K562 (cell line): ENCODE measurements around the gene ARID4B. TPM values are rescaled to one million over a fixed set of nuclear protein-coding genes. Genes with fewer than 3 reads are reported as not detected.
A peak's percentile ranks its signal among the peaks of the same experiment; 100 is the strongest.

Experiments
- BMI1 ChIP-seq: fragments of 150-350 bp; IDR thresholded peaks from 2 replicates; pipeline ENCODE4 v1.6.1; 2014; ENCODE audit warnings: low read length
- FUS ChIP-seq: fragments of 200-400 bp; formaldehyde crosslinking; optimal IDR thresholded peaks from 2 replicates; pipeline ENCODE3; 2017; ENCODE audit warnings: low read depth, low read length
- HMG20A ChIP-seq: fragments of 450-650 bp; formaldehyde crosslinking; conservative IDR thresholded peaks from 2 replicates; pipeline ENCODE4 v1.4.0; 2020; ENCODE audit warnings: mild to moderate bottlenecking, mixed read lengths
- JUND ChIP-seq, 2 experiments: IDR thresholded peaks; 2 replicates in 1 of 2; 3 replicates in 1 of 2; pipeline ENCODE4 v1.6.1; 2011; ENCODE audit warnings: borderline replicate concordance in 2 of 2, low read depth in 2 of 2, low read length in 2 of 2, improper control_type of control experiment in 1 of 2, missing biosample characterization in 1 of 2, missing genetic modification characterization in 1 of 2, missing genetic modification reagents in 1 of 2
- KAT7 ChIP-seq: sonication (generic); formaldehyde crosslinking; IDR thresholded peaks from 2 replicates; pipeline ENCODE4 v1.8.0; 2022; ENCODE audit warnings: missing genetic modification reagents, mild to moderate bottlenecking, borderline replicate concordance
- NFIX ChIP-seq: fragments of 250-450 bp; sonication (Bioruptor Pico); IDR thresholded peaks from 2 replicates; pipeline ENCODE4 v1.4.0; 2020; ENCODE audit warnings: low read depth, mild to moderate bottlenecking, moderate library complexity
- SRSF9 ChIP-seq: fragments of 200-400 bp; formaldehyde crosslinking; IDR thresholded peaks from 2 replicates; pipeline ENCODE4 v1.6.1; 2017; ENCODE audit warnings: low read depth, low read length, borderline replicate concordance
- TRIM28 ChIP-seq: fragments of 450-650 bp; IDR thresholded peaks from 2 replicates; pipeline ENCODE4 v1.6.1; 2017
- XRCC3 ChIP-seq: fragments of 450-650 bp; IDR thresholded peaks from 2 replicates; pipeline ENCODE4 v1.6.1; 2017; ENCODE audit warnings: mild to moderate bottlenecking, moderate library complexity
- ZNF41 ChIP-seq: fragments of 250-450 bp; sonication (Bioruptor Pico); conservative IDR thresholded peaks from 2 replicates; pipeline ENCODE4 v1.4.0; 2020; ENCODE audit warnings: mild to moderate bottlenecking
- ZNF445 ChIP-seq: fragments of 250-450 bp; sonication (Bioruptor Pico); IDR thresholded peaks from 2 replicates; pipeline ENCODE4 v1.4.0; 2020; ENCODE audit warnings: low read depth, mild to moderate bottlenecking, moderate library complexity
- ZNF830 ChIP-seq: fragments of 250-450 bp; sonication (Bioruptor Pico); IDR thresholded peaks from 2 replicates; pipeline ENCODE4 v1.5.0; 2021; ENCODE audit warnings: mild to moderate bottlenecking
- ZZZ3 ChIP-seq: fragments of 450-650 bp; IDR thresholded peaks from 2 replicates; pipeline ENCODE4 v1.6.1; 2016; ENCODE audit warnings: antibody characterized with exemption, mild to moderate bottlenecking, moderate library complexity
- polyA plus RNA-seq, 8 experiments: library from polyadenylated mRNA; depleted of rRNA in 4 of 8; stranded (reverse) in 5 of 8; unstranded in 3 of 8; fragments of >200 nt; fragmentation: Nextera tagmentation in 2 of 8; fragmentation: Illumina TruSeq in 1 of 8; extraction: Ambion mirVana in 2 of 8; extraction: Trizol in 1 of 8; gene quantifications; 2 replicates each; pipeline versions ENCODE4 v1.2.1 to v1.2.3, GENCODE V29; 2011 to 2014; ENCODE audit warnings: inconsistent platforms in 1 of 8, missing spikeins in 1 of 8
- total RNA-seq, 7 experiments: library from RNA; depleted of rRNA in 6 of 7; stranded (reverse); fragments of >200 nt in 6 of 7; fragmentation: Illumina TruSeq in 2 of 7; extraction: Trizol in 2 of 7; gene quantifications; 2 replicates each; pipeline versions ENCODE4 v1.2.1 to v1.2.3, GENCODE V29; 2011 to 2021; ENCODE audit warnings: low replicate concordance in 1 of 7
- TF ChIP-seq, protein P1 (sequence below): fragments of 250-450 bp; sonication (Bioruptor Pico); IDR thresholded peaks from 2 replicates; pipeline ENCODE4 v1.5.0; 2022; ENCODE audit warnings: mild to moderate bottlenecking
- TF ChIP-seq, protein P2 (sequence below): fragments of 250-450 bp; sonication (Bioruptor Pico); IDR thresholded peaks from 2 replicates; pipeline ENCODE4 v1.8.0; 2021; ENCODE audit warnings: mild to moderate bottlenecking, moderate library complexity
- TF ChIP-seq, protein P3 (sequence below): fragments of 150-350 bp; conservative IDR thresholded peaks from 2 replicates; pipeline ENCODE4 v1.6.1; 2014; ENCODE audit warnings: low read length
- TF ChIP-seq, protein P4 (sequence below), 2 experiments: fragments of 450-650 bp in 1 of 2; sonication (generic) in 1 of 2; formaldehyde crosslinking in 1 of 2; IDR thresholded peaks in 1 of 2; conservative IDR thresholded peaks in 1 of 2; 2 replicates each; pipeline versions ENCODE4 v1.6.1 to v1.8.1; 2016 to 2023; ENCODE audit warnings: mild to moderate bottlenecking in 2 of 2, moderate library complexity in 2 of 2, inconsistent platforms in 1 of 2, missing genetic modification reagents in 1 of 2
- TF ChIP-seq, protein P5 (sequence below): fragments of 250-450 bp; sonication (Bioruptor Pico); IDR thresholded peaks from 2 replicates; pipeline ENCODE4 v1.5.0; 2021

The ARID4B gene
- total and polyA plus RNA-seq, 9 of the 15 experiments (the other 6 are each of a cell fraction or from before 2014, with no cell fraction given): 8.4 to 38.9 (median 18.5) TPM

DNA sequence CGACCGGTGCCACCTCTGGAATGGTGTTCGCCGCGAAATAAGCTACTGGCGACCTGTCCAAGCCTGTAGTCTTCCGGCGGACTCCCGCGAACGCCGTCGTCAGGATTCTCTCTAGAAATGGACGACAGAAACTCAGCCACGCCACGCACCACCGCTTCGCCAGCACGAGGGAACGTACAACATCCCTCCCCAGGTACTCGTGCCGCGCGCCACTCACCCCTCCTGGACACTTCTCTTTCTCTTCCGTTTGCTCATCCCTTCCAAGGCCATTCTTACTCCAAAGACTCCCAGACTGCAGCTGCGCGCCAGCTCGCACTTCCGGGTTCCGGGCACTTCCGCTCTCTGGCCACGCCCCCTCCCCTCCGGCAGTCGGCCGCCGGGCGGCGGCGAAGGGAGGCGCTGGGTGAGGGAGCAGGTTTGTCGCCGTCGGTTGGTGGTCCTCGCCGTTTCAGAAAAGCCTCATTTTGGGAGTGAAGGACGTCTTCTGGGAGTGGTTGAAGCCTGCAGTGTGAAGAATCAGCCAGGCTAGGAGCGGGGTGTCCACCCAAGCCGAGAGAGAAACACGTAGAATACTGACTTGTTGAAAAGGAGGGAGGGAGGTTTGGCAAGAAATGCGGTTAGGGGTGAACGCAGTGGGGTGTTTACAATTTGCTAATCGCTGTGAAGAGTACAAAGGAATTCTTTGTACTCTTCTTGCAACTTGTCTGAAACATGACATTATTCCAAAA lies 166.9 kb downstream of the ARID4B start, which contains the start of gene RBM34 (continued):
- TF ChIP-seq, protein P1, sequence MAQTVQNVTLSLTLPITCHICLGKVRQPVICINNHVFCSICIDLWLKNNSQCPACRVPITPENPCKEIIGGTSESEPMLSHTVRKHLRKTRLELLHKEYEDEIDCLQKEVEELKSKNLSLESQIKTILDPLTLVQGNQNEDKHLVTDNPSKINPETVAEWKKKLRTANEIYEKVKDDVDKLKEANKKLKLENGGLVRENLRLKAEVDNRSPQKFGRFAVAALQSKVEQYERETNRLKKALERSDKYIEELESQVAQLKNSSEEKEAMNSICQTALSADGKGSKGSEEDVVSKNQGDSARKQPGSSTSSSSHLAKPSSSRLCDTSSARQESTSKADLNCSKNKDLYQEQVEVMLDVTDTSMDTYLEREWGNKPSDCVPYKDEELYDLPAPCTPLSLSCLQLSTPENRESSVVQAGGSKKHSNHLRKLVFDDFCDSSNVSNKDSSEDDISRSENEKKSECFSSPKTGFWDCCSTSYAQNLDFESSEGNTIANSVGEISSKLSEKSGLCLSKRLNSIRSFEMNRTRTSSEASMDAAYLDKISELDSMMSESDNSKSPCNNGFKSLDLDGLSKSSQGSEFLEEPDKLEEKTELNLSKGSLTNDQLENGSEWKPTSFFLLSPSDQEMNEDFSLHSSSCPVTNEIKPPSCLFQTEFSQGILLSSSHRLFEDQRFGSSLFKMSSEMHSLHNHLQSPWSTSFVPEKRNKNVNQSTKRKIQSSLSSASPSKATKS: no peak
- TF ChIP-seq ZNF445 (peak; percentile 71), HMG20A (no peak), ZNF830 (0 out of 2 replicates have a peak, but pooled peaks have one; percentile 19), FUS (no peak), KAT7 (CRISPR knock-in tag) (peak; percentile 91; the same call in 1 of the 2 replicates), SRSF9 (no peak), XRCC3 (no peak), ZNF41 (0 out of 2 replicates have a peak, but pooled peaks have one; percentile 54), BMI1 (no peak; the same call in 1 of the 2 replicates), ZZZ3 (no peak), JUND (IDR thresholded peaks at IDR 0.05; ENCODE audit: borderline replicate concordance, low read depth, low read length) (peak; percentile 22; the same call in 1 of the 2 replicates), JUND (tag; IDR thresholded peaks at IDR 0.05; ENCODE audit: borderline replicate concordance, low read depth, low read length) (peak; percentile 17; the same call in 1 of the 3 replicates), NFIX (CRISPR knock-in tag) (0 out of 2 replicates have a peak, but pooled peaks have one; percentile 20), TRIM28 (peak; percentile 29; the same call in 1 of the 2 replicates)
- TF ChIP-seq, protein P2, sequence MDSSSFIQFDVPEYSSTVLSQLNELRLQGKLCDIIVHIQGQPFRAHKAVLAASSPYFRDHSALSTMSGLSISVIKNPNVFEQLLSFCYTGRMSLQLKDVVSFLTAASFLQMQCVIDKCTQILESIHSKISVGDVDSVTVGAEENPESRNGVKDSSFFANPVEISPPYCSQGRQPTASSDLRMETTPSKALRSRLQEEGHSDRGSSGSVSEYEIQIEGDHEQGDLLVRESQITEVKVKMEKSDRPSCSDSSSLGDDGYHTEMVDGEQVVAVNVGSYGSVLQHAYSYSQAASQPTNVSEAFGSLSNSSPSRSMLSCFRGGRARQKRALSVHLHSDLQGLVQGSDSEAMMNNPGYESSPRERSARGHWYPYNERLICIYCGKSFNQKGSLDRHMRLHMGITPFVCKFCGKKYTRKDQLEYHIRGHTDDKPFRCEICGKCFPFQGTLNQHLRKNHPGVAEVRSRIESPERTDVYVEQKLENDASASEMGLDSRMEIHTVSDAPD (CRISPR knock-in tag): no peak
- TF ChIP-seq, protein P3, sequence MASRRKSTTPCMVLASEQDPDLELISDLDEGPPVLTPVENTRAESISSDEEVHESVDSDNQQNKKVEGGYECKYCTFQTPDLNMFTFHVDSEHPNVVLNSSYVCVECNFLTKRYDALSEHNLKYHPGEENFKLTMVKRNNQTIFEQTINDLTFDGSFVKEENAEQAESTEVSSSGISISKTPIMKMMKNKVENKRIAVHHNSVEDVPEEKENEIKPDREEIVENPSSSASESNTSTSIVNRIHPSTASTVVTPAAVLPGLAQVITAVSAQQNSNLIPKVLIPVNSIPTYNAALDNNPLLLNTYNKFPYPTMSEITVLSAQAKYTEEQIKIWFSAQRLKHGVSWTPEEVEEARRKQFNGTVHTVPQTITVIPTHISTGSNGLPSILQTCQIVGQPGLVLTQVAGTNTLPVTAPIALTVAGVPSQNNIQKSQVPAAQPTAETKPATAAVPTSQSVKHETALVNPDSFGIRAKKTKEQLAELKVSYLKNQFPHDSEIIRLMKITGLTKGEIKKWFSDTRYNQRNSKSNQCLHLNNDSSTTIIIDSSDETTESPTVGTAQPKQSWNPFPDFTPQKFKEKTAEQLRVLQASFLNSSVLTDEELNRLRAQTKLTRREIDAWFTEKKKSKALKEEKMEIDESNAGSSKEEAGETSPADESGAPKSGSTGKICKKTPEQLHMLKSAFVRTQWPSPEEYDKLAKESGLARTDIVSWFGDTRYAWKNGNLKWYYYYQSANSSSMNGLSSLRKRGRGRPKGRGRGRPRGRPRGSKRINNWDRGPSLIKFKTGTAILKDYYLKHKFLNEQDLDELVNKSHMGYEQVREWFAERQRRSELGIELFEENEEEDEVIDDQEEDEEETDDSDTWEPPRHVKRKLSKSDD: peak; percentile 22; the same call in 1 of the 2 replicates
- TF ChIP-seq, protein P4, sequence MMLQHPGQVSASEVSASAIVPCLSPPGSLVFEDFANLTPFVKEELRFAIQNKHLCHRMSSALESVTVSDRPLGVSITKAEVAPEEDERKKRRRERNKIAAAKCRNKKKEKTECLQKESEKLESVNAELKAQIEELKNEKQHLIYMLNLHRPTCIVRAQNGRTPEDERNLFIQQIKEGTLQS (IDR thresholded peaks at IDR 0.05): no peak
- TF ChIP-seq, protein P4 (CRISPR knock-in tag; conservative IDR thresholded peaks at IDR 0.05): no peak; the same call in 1 of the 2 replicates
- TF ChIP-seq, protein P5, sequence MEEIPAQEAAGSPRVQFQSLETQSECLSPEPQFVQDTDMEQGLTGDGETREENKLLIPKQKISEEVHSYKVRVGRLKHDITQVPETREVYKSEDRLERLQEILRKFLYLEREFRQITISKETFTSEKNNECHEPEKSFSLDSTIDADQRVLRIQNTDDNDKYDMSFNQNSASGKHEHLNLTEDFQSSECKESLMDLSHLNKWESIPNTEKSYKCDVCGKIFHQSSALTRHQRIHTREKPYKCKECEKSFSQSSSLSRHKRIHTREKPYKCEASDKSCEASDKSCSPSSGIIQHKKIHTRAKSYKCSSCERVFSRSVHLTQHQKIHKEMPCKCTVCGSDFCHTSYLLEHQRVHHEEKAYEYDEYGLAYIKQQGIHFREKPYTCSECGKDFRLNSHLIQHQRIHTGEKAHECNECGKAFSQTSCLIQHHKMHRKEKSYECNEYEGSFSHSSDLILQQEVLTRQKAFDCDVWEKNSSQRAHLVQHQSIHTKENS (CRISPR knock-in tag): 0 out of 2 replicates have a peak, but pooled peaks have one; percentile 58
